ENCODE measurements around the gene SZRD1.

- TF ChIP-seq CBX3 (IDR thresholded peaks at IDR 0.05; ENCODE audit: borderline replicate concordance in 1 of 2, low read length in 2 of 2), result no peak
- no peak for TF ChIP-seq BHLHE40 (IDR thresholded peaks at IDR 0.05; ENCODE audit: low read length)
- no peak for TF ChIP-seq FOXA1 (IDR thresholded peaks at IDR 0.05; ENCODE audit: borderline replicate concordance)
- TF ChIP-seq, protein P1, sequence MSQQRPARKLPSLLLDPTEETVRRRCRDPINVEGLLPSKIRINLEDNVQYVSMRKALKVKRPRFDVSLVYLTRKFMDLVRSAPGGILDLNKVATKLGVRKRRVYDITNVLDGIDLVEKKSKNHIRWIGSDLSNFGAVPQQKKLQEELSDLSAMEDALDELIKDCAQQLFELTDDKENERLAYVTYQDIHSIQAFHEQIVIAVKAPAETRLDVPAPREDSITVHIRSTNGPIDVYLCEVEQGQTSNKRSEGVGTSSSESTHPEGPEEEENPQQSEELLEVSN (IDR thresholded peaks at IDR 0.05; ENCODE audit: borderline replicate concordance in 1 of 2, extremely low read depth in 1 of 2, insufficient read depth in 1 of 2, insufficient read length in 1 of 2, low read depth in 1 of 2, low read length in 1 of 2, poor library complexity in 1 of 2, severe bottlenecking in 1 of 2), result no peak
- no peak for TF ChIP-seq FOS (IDR thresholded peaks at IDR 0.05; ENCODE audit: extremely low read depth, insufficient read length)
- TF ChIP-seq NFE2L1 (tag; IDR thresholded peaks at IDR 0.05; ENCODE audit: borderline replicate concordance, low read depth), result no peak
- no peak for TF ChIP-seq YY1 (IDR thresholded peaks at IDR 0.05; ENCODE audit: borderline replicate concordance in 1 of 3, control insufficient read depth in 1 of 3, extremely low read depth in 1 of 3, insufficient read depth in 3 of 3, insufficient read length in 1 of 3, insufficient replicate concordance in 2 of 3, low read depth in 1 of 3, low read length in 2 of 3)
- TF ChIP-seq, protein P2, sequence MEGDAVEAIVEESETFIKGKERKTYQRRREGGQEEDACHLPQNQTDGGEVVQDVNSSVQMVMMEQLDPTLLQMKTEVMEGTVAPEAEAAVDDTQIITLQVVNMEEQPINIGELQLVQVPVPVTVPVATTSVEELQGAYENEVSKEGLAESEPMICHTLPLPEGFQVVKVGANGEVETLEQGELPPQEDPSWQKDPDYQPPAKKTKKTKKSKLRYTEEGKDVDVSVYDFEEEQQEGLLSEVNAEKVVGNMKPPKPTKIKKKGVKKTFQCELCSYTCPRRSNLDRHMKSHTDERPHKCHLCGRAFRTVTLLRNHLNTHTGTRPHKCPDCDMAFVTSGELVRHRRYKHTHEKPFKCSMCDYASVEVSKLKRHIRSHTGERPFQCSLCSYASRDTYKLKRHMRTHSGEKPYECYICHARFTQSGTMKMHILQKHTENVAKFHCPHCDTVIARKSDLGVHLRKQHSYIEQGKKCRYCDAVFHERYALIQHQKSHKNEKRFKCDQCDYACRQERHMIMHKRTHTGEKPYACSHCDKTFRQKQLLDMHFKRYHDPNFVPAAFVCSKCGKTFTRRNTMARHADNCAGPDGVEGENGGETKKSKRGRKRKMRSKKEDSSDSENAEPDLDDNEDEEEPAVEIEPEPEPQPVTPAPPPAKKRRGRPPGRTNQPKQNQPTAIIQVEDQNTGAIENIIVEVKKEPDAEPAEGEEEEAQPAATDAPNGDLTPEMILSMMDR (IDR thresholded peaks at IDR 0.05 in 2 of 3, conservative IDR thresholded peaks at IDR 0.05 in 1 of 3; ENCODE audit: insufficient read depth in 2 of 3, low read depth in 1 of 3, low read length in 3 of 3), result no peak
- no peak for TF ChIP-seq POLR2G (IDR thresholded peaks at IDR 0.05; ENCODE audit: low read depth, low read length)
- TF ChIP-seq MAFF (IDR thresholded peaks at IDR 0.05; ENCODE audit: low read length), result no peak
- TF ChIP-seq CBFB (CRISPR knock-in tag; IDR thresholded peaks at IDR 0.05), result no peak
Measured at GRCh38 chr1:16397120-16397519, 30.1 kb downstream of the SZRD1 start.
